GM19099 (cell line): Measurements from ENCODE around the gene SLAMF6.

Experiments
- POLR2A ChIP-seq: IDR thresholded peaks from 3 replicates; pipeline ENCODE4 v1.6.1; 2011; ENCODE audit warnings: low read depth; ENCODE audit not compliant: insufficient read length; ENCODE audit errors: extremely low read depth

The SLAMF6 gene

DNA sequence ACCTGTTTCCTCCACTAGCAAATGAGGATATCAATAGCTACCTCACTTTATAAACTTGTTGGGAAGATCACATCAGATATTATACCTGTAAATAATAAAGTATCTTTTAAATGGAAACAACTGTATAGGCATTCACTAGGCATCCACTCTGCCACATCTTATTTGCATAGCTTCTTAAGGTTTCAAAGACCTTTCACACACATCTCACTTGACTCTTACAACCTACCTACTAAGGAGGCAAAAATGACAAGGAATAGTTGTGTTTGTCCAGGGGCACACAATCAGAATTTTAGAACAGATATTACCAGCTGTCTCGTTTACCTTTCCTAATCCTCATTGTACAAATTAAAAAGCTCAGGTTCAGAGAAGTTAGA, 71.2 kb downstream of the SLAMF6 start:
- TF ChIP-seq POLR2A = no peak

DNA sequence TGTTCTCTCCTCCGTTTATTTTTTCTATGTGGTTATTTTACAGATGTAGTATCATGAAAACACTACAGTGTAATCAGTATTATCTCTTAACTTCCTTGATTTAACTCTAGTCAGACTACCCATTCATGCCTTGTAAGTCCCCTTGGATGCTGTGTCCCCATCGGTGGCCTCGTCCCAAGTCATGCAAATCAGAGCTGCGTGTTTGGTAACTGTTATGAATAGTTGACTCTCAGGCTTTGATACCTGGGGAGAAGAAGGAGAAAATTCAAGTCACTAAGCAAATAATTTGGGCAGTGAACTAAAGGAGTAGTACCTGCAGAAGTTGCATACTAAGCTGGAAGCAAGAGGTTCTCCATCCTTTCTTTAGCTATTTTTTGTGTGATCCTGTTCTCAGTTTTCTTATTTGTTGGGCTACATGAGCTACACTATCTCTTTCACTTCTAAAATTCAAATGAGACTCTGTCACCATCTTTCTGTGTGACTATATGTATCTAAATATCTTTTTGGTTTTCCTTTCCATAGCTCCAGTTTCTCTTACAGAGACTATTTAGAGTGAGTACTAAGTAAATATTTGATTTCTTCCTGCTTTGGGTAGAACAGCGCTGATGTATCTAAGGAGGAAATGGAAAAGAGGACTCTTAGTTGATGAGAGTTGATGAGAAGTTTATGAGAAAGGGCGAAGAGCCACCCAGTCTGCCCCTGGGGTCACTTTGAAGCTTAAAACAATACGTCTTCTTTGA, 71.8 kb downstream of the SLAMF6 start:
- peak; percentile 23 for TF ChIP-seq POLR2A

DNA sequence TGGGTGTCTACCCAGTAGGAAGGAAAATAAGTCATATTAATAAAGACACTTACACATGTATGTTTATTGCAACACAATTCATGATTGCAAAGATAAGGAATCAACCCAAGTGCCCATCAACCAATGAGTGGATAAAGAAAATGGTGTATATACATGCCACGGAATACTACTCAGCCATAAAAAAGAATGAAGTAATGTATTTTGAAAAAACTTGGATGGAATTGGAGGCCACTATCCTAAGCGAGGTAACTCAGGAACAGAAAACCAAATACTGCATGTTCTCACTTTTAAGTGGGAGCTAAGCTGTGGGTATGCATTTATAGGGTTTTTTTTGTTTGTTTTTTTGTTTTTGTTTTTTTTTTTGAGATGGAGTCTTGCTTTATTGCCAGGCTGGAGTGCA, 73.6 kb downstream of the SLAMF6 start:
- TF ChIP-seq POLR2A = no peak

DNA sequence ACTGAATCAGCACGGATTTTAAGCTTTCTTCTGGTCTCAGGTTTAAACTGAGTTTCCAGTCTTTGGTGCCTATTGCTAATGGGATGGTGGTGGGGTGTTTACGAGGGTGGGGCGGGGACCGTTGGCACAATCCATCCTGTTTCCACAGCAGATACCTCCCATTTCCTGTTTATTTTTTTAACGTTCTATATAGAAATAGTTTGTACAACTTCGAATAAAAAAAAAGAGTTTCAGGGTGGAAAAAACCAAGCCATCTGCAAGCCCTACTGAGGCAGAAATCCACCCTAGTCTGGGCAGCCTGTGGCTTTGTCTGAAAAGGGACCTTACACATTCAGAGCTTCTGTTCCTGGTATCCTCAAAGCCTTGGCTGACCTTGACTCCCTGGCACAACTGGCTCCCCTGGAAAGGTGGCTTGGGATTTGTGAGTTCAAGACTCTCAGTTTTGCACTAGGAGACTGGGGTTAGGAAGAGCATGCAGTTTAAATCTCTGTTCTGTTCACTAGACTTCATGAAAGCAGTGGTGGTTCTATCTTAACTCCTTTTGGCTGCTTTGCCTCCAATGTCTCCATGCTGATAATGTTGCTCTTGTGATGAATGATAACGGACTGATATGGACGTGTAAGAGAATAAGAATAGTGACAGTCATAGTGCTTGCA, 76.0 kb downstream of the SLAMF6 start:
- TF ChIP-seq POLR2A = no peak

GRCh38 chr1:160439718-160440117, 83.3 kb downstream of the SLAMF6 start:
- TF ChIP-seq POLR2A = no peak

GRCh38 chr1:160438935-160439334, 84.1 kb downstream of the SLAMF6 start:
- no peak for TF ChIP-seq POLR2A

- TF ChIP-seq POLR2A = no peak
Measured at GRCh38 chr1:160438317-160438918, 84.6 kb downstream of the SLAMF6 start.

- TF ChIP-seq POLR2A = peak; percentile 22
Measured at GRCh38 chr1:160437432-160438316, 85.4 kb downstream of the SLAMF6 start.

DNA sequence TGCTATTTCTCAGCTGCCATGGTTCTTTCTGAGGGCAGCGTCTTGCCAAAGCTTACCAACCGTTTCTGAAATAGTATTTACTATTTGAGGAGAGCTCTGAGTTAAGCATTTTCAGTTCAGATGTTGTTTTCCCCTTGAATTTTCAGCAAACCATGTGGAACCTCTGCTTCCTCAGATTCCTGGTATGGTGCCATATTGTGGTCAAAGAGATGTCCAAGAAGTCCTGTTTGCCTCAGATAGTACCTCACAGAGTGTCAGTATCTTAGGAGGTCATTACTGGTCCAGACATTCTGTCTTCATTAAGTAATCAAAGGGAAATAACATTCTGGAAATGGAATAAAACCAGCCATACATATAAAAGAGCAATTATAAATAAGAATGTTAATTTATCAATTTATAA, 86.1 kb downstream of the SLAMF6 start:
- TF ChIP-seq POLR2A = no peak
